GM19240 (cell line): ENCODE data around the gene CEP128.

Experiments
- DNase-seq: peaks from one replicate; pipeline ENCODE4 v3.0.0; 2011; ENCODE audit warnings: low spot score; ENCODE audit not compliant: insufficient read length

CEP128 gene

DNA sequence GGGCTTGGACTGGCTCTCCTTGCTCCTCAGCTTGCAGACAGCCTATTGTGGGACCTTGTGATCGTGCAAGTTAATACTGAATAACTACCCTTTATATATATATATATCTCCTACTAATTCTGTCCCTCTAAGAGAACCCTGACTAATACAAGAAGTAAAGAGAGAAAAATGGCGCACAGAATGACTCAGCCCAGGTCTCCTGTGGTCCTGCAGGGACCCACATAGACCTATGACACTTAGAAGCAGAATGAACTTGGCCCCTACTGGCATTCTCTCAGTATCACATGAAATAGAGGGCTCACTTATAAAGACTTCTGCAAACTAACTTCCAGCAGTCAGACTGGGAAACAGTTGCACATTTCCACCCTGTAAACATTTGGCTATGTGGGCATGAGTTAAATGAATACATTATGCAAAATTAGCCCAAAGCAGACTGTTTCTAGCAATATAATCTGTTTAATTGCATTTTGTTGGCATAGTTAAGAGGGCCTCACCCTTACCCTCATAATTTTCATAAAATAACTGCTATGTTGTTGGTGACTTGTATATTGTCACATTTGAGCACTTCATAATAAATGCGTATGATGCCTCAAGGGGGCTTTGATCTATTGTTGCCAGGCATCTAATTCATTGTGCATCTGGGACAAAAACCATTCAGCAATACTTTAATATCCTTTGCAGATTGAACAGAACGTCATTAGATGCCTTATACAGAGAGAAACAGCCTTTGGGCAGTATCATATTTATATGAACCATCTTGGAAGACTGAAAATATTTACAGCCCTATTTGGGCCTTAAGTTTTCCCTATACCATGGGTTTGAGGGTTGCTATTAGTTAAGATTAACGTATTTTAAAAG is 380.5 kb downstream of the CEP128 start:
- no peak for DNase-seq

DNA sequence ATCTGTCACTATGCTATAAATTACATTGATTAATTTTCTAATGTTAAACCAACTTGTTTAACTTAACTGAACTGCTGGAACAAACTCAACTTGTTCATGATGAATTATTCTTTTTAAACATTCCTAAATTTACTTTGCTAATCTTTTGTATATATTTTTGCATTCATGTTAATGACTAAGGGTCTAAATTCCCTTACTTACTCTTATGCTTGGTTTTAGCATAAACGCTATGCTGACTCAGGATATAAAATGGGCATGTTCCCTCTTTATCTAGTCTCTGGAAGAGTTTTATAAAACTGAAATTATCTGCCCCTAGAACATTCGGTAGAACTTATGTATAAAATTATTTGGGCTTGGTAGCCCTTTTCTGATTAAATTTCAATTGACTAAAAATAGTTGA is 387.4 kb downstream of the CEP128 start:
- DNase-seq, result no peak

GRCh38 chr14:80549141-80549540 is 392.4 kb downstream of the CEP128 start:
- DNase-seq, result no peak

GRCh38 chr14:80545935-80546854 is 395.3 kb downstream of the CEP128 start:
- no peak for DNase-seq

- no peak for DNase-seq
Measured at GRCh38 chr14:80544366-80544765, 397.2 kb downstream of the CEP128 start.

- no peak for DNase-seq
Measured at GRCh38 chr14:80543211-80543610, 398.3 kb downstream of the CEP128 start.

- DNase-seq, result no peak
Measured at GRCh38 chr14:80538633-80539375, 402.7 kb downstream of the CEP128 start.

DNA sequence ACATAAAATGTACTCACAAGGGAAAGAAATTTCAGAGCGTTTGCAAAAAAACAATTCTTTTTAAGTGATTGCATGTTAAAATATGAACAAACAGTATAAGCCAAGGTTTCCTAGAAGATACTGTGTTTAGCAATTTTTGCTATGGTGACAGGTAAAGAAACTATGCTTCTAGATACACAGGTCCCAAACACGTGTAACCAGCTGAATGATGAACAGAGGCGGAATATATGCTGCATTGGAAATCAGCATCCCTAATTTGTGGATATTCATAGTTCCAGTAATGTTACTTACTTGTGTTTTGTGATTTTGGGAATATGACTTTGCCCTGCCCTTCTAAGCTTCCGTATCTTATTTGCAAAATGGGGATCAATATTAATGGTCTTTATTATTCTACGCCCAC is 403.9 kb downstream of the CEP128 start:
- DNase-seq, result no peak

GRCh38 chr14:80536456-80536855 is 405.1 kb downstream of the CEP128 start:
- DNase-seq, result no peak

- no peak for DNase-seq
Measured at GRCh38 chr14:80535171-80535570, 406.4 kb downstream of the CEP128 start.

DNA sequence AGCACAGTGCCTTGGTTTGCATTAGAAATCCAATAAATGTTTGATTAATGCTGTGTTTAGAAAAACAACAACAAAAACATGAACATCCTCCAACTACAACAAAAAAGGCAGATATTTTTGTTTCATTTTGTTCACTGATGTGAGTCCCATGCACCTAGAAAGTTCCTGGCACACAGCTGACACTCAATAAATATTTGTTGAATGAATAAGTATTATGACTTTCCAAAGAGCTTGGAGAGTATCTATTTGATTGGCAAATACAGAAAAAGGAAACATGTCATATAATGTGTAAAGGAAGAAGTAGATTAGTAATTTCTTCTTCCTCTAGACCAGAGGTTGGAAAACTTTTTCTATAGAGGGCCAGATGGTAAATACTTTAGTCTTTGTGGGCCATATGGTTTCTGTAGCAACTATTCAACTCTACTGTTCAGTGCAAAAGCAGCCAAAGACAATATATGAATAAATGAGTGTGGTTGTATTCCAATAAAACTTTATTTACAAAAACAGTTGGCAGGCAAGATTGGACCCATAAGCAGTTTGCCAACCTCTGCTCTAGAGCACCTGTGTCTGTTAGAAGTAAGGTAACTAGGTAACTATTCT is 417.9 kb downstream of the CEP128 start:
- no peak for DNase-seq

GRCh38 chr14:80522936-80523335 is 418.6 kb downstream of the CEP128 start:
- no peak for DNase-seq

GRCh38 chr14:80522411-80522810 is 419.1 kb downstream of the CEP128 start:
- no peak for DNase-seq

- no peak for DNase-seq
Measured at GRCh38 chr14:80521456-80521855, 420.1 kb downstream of the CEP128 start.

DNA sequence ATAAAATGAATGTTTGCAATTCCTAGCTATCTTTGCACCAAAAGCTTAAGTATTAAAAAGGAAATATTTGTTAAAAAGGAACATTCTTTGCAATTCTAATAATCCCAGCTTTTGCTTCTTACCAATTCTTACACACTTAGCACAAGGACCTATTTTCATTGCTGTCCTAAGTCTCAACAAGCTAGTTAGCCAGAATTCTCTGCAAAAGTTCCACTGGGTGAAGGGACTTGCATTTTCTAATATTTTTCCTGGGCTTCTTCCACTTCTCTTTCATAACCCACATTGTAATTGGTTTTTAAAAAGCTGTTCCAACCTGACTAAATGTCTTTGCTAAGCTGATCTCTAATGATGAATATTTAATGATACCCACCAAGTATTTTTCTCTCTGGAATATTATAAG is 422.5 kb downstream of the CEP128 start:
- DNase-seq, result no peak

GRCh38 chr14:80518173-80518572 is 423.4 kb downstream of the CEP128 start:
- no peak for DNase-seq

DNA sequence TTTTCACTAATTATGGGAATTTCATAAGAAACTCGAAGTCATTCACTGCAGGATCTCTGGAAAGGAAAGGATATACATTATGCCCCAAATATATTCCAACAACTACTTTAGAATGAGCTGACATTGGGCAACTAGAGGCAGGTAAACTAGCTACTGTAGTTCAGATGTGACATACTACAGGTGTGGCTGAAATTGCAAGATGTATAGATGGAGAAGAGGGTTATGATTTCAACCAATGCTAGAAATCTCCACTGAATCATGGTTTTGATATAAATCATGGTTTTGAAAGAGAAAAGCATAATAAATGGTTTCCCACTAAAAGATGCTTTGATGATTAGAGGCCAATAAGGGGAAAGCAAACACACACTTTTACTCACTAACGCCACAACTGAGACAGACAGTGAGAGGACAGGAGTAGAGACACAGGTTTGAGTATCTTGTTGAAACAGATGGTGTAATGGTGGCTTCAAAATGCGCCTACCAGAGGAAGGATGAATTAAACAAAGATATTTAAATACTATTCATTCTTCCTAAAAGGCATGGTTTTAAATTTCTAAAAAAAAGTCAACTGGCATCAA is 434.2 kb downstream of the CEP128 start:
- DNase-seq, result no peak

GRCh38 chr14:80504781-80505180 is 436.8 kb downstream of the CEP128 start:
- DNase-seq, result no peak

DNA sequence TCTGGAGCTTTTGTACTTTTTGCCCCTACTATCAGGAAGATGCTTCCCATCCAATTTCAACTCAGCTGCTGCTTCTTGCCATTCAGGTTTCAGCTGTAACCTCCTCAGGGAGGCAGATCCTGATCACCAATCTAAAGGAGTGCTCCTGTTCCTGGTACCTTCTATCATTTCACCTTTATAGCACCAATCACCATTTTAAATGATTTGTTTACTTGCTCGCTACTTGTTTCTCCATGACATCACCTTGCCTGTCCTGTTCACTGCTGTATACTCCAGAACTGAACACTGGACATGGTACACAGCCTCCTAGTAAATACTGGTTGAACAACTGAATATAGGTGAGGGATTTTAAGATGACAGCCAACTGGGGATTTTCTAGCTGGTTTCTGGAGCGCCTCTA is 443.0 kb downstream of the CEP128 start:
- no peak for DNase-seq

DNA sequence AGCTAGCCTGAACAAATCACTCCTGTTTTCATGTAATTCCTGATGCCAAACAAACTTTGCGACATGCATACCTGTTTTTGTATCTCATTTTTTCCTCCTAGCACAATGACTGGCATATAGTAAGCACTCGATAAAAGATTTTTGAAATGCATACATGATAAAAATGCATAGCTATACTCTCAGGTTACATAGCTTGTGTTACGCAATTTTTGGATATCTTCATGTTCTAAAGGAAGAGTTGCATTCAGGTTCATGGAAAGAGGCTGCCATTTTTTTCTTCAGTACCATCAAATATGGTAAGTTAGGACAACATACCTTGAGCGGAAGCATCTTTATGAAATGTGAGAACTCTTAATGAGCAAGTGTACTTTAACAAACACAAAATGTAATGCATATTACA is 445.4 kb downstream of the CEP128 start:
- DNase-seq, result no peak

GRCh38 chr14:80494769-80495168 is 446.8 kb downstream of the CEP128 start:
- DNase-seq, result no peak
